Stimulated activated CD8-positive, alpha-beta memory T cell treated with anti-CD3 and anti-CD28 coated beads, Interleukin-7, amount 100 ng/mL, for 48 hours (primary cell): ENCODE data around the gene FOXS1.
A peak's percentile ranks its signal among the peaks of the same experiment; 100 is the strongest.
"Not testable (repeated sequence)": the region's sequence is repeated elsewhere in the genome, so short reads cannot be mapped to it uniquely, and the experiment has no call there.

Experiments used
- DNase-seq, 2 donors: peaks; one replicate each; pipeline ENCODE4 v3.0.0-alpha.2; 2020; ENCODE audit warnings: low read depth in 1 of 2; ENCODE audit errors: extremely low read depth in 1 of 2

Gene FOXS1

DNA sequence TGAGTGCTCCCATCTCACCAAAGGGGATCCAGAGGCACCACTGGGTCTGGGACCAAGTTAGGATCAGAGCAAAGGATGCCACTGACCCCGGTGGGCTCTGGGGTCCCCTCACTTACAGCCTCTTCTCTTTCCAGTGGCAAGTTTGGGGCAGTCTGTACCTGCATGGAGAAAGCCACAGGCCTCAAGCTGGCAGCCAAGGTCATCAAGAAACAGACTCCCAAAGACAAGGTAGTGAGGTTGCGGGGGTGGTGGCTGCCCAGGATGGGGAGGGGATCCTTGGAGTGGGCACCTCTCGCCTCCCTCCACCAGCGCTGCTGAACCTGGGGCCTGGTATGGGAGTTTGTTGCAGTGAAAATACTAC lies 21.3 kb downstream of the FOXS1 start:
- no peak for DNase-seq

DNA sequence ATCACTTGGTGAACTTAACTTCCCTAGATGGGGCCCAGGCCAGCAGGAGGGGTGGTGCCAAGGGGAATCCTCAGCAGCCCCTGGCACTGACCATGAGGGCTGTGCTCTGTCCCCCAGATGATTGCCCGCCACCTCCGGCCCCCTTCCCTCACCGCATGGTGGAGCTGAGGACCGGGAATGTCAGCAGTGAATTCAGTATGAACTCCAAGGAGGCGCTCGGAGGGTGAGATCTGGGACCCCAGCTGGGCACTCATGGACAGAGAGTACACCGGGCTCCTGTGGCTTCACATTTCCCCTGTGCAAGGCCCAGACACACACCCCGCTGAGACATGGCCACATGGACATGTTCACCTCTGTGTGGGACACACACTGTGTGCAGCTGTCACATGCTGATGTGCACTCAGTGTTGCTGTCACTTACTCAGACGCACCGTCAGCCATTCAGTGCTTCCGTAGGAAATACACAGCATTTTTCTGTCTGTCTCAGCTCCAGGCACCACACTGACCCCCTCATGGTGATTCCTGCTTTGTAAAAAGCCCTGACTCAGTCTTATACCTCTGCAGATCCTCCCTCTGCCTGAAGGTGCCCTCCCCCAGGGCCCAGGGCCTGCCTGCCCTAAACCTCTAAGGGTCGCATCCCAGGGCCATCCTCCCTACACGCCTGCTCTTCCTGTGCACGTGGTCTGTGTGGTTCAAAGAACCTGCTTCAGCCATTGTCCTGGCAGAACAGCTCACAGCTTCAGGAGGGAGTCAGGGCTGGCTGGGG lies 21.9 kb downstream of the FOXS1 start:
- no peak for DNase-seq

DNA sequence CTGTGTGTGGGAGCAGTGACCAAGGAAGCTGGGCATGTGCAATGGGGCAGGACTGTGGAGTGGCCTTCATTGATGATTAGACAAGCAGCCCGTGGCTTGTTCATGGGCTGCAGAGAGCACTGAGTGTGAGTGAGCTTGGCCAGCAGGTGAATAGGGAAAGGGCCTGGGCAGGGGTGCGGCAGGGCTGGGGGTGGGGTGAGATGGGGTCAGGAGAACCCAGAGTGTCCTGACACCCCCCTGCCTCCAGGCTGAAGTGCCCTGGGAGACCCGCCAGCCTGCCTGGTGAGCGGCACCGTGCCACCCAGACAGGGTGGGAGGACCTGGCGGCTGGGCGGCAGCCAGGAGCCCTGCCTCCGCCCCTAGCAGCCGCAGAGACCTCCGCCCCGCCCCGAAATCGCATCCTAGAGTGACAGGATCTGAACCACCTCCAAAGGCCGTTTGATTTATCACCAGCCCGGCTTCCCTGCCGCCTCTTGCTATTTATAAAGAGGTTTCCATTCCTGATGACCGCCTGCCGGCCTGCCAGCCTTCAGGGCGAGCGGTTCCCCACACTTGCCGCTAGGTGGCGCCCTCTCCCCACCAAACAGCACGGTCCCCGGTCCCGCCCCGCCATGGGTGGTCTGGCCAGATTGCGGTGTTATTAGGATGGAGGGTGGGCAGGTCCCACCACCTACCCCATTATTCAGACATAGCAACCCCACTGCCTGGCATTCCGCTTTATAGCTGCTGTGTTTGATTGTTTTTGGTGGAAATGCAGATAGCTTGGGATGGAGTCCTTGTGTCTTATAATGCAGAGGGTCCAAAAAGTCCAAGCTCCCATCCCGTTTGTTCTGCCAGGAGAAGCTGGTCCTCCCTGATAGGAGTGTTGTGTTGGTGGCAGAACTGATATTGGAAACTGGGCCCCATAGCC lies 22.7 kb downstream of the FOXS1 start:
- peak in 1 of 2 donors; percentile 40 for DNase-seq

DNA sequence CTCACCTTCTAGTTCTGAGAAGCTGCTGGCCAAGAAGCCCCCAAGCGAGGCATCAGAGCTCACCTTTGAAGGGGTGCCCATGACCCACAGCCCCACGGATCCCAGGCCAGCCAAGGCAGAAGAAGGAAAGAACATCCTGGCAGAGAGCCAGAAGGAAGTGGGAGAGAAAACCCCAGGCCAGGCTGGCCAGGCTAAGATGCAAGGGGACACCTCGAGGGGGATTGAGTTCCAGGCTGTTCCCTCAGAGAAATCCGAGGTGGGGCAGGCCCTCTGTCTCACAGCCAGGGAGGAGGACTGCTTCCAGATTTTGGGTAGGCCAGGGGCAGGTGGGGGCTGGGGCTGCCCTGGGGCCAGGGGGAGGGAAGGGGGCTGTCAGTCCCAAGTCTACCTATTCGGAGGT lies 24.0 kb downstream of the FOXS1 start:
- no peak for DNase-seq

DNA sequence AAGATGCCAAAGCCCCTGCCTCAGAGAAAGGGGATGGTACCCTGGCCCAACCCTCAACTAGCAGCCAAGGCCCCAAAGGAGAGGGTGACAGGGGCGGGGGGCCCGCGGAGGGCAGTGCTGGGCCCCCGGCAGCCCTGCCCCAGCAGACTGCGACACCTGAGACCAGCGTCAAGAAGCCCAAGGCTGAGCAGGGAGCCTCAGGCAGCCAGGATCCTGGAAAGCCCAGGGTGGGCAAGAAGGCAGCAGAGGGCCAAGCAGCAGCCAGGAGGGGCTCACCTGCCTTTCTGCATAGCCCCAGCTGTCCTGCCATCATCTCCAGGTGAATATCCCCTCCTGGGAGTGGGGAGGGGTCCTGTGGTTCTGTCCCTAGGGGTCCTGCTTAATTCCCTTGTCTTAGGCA lies 25.2 kb downstream of the FOXS1 start:
- DNase-seq, result no peak

DNA sequence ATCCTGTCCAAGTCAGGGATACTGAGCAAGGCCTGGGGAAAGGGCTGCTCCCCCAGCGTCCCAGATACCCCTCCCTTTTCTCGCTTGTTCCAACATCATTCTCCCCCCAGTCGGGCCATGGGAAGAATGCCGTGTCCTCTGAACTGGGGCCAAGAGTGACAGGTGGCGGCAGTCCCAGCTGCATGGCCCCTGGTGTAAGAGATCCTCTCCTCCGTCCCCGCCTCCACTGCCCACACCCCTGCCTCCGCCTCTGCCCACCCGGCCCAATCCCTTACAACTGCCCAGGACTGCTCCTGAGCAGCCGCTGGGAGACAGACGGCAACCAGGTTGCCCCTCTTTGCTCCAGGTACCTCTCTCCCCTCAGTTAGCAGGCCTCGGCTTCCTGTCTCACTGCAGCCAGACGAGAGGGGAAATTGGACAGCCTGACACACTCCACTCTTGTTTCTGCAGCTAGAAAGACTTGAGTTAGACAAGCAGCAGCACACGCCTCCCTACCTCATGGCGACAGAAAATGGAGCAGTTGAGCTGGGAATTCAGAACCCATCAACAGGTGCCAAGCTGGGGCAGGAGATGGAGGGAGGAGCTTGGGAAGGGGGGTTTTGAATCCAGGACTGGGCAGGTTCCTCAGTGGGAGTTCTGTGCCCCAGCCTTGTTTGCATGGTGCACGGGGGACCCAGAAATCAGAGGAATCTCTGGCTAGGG lies 26.2 kb downstream of the FOXS1 start, which contains the start of gene MYLK2:
MYLK2 (plus strand) TSS at position 274 of the 702 bp plus-strand sequence; CDS start at position 499, 225 bp downstream.
- no peak for DNase-seq

DNA sequence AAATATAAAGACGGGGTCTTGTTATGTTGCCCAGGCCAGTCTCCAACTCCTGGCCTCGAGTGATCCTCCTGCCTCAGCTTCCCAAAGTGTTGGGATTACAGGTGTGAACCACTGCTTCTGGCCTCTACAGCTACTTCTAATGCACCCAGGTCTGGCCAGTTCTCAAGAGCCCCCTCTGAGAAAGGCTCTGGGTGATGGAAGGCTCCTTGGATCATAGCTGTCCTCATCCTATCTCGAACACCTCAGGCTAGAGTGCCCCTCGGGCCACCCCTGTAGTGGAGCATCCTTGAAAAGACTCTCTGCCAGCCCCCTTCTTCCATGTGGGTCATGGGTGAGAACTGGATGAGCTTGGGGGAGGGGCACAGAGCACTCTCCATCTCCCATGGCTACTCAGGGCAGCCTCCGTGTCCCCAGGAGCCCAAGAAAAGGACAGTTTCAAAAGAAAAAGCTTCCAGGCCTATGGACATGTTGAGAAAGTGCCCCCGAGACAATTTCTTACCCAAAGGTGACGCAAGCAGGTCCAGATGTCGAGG lies 27.0 kb downstream of the FOXS1 start:
- no peak for DNase-seq

DNA sequence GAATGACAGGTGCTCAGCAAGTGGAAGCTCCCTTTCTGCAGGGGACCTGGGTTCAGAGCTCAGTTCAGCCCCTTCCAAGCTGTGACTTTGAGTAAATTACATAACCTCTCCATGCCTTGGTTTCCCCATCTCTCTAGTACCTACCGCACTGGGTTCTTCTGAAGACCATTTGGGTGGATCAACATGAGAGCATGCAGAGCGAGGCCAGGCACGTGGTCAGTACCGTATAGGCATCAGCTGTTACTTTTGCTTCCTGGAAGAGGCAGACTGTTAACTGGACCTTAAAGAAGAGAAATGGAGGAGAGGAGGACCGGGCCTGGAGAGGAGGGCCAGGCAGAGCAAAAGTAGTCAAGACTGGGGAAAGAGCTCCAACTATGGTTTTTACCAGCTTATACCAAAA lies 27.9 kb downstream of the FOXS1 start:
- DNase-seq, result no peak

DNA sequence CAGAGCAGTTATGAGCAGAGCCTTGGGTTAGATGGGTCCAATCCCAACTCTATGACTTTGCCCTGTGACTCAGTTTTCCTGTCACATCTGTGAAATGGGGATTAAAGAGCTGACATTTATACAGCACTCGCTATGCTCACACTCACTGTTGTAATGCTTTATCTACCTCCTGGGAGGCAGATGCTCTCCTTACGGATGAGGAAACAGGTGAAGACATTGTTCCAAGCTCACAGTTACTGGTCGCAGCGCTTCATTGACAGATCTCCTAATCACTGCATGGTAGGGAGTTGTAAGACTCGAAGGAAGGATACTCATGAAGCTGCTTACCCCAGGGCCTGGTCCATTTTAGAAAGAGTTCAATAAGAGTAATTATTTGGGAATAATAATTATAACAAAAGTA lies 29.2 kb downstream of the FOXS1 start:
- DNase-seq, result no peak

DNA sequence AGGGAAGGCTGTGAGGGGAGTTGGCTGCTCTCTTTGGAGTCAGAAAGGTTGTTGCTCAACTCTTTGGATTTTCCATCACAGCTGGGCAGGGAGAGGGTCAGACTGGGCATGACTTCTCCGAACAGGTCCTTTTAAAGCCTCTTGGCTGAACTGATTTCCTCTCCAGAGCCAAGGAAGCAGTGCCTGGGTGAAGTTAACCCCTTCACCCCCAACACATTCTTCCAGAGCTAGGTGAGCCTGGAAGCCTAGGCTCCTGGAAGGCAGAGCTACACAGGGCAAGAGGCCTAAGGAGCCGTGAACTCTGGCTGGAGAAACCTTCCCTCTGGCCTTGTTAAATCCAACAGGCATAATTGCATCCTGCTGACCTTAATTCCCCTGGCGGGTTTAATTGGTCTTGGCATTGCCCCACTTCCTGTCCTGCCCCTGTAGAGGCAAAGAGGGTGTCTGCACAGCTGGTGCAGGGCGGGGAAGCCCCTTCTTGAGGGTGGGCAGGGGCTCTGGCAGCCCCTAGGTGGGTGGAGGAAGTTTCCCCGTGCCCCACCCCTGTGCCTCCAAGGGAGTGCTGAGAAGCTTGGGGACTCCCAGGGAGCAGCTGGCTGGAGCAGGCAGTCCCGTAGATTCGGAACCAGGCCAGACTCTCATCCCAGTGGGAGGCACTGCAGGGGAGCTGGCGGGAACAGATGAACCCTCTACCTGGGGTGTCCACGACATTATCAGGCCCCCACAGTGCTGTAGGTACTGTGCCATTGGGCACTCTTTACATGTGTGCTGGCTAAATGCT lies 29.8 kb downstream of the FOXS1 start:
- DNase-seq, result no peak

DNA sequence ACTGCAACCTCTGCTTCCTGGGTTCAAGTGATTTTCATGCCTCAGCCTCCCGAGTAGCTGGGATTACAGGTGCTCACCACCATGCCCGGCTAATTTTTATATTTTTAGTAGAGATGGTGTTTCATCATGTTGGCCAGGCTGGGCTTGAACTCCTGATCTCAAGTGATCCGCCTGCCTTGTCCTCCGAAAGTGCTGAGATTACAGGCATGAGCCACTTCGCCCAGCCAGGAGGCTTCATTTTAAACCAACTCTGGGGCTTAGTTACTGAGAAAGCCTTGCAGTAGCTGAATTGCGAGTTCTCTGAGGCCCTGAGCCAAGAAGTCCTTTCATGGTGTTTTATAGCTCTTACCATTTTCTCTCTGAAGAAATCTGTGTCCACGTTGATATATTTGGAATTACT lies 31.3 kb downstream of the FOXS1 start:
- DNase-seq, result not testable (repeated sequence)

DNA sequence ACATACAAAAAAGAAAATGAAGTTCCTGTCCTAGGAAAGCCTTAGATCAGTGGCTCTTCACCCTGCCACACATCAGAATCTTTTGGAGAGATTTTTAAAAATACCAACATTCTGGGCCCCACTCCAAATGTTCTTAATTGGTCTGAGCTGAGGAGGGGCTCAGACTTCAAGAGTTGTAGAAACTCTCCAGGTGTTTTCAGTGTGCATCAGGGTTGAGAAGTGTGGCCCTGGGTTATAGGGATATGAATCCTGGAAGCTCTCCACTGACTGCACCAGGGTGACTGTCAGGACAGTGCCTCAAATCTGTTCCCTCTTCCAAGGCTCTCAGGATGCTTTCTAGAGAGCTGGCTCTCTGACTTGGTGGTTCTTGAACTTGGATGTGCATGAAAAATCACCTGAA lies 31.8 kb downstream of the FOXS1 start:
- DNase-seq, result no peak

DNA sequence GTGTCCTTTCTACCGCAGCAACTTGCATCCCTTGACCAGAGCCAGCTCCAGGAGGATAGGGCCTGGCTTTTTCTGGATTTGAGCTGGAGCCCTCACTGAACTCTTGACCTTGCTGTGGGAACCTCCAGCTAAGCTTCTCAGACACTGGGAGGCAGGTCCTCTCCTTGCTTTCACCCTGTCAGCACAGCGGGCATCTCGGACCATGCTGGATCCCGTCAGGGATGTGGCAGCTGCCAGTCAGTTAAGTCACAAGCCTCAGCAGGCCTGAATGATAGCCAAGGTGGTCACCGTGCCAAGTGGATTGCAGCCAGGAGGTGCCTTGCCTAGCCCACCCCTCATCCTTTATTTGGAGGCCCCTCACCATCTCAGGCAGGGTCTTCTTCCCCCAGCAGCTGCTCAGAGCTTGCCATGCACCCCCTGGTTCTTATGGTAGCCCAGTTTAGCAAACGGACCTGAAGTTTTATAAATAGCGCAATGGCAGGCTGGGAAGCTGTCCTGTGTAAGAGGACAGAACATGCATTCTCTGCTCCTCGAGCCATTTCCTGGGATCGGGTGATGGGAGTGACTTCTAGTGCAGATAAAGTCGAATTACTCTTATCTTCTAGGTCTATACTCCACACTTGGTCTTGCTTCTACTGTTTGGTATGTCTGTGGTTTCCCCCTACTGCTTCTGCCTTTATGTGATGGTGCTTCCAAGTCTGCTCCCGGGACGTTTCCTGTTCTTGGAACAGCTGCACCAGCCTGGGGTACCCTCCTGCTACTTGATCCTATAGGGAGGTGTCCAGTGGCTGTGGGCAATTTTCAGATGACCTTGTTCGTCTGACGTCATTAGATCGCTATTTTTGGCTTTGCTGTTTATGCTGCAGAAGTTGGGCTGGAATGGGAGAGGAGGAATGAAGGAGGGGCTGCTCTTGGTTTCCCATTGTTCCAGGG lies 33.3 kb downstream of the FOXS1 start:
- no peak for DNase-seq

DNA sequence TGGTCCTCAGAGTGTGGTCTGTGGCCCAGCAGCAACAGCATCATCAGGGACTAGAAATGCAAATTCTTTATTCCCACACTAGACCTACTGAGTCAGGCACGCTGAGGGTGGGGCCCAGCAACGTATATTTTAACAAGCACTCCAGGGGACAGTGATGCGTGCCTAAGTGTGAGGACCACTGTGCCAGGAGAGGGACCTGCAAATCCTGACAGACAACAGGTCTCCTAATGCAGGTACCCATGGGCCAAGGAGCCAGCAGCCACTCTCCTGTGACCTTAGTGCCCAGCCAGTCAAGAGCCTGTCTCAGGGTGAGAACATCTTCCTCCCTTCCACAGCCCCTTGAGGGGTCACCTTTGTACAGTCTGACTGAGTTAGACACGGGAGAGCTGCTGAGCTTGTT lies 34.2 kb downstream of the FOXS1 start:
- DNase-seq, result no peak

DNA sequence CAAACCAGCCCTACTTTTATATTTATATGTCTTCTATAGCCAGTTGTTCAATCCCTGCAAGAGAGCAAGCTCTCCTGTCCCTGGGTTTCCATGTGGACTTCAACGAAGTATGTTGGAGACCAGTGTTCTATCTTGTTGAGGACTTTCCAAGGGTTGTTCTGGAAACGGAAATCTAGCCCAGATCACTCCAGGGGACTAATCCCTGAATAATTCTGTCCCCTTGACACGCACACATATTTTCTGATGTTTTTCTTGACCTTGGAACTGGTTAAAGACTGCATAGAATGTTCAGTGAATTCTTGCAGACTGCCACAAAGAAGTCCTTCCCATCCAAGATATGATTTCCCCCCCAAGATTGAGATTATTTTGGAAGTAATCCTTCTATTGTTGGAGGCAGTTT lies 35.7 kb downstream of the FOXS1 start:
- no peak for DNase-seq

DNA sequence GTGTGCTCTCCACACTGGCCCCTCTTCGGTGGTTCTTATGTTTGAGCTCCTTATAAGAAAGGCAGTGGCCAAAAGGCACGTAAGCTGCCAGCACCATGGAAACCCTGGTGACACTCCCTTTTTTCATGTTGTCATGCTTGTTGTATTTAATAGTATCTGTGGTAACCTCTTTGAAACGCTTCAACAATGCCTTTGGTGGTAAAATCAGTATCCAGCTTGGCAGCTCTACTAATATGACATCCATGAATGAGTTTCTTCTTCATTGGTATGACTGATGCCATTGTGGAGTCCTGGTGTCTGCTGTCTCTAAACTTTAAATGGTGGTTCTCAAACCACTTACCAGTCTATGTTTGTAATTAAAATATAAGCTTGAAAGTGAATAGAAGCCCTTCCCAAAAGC lies 36.9 kb downstream of the FOXS1 start:
- DNase-seq, result no peak

DNA sequence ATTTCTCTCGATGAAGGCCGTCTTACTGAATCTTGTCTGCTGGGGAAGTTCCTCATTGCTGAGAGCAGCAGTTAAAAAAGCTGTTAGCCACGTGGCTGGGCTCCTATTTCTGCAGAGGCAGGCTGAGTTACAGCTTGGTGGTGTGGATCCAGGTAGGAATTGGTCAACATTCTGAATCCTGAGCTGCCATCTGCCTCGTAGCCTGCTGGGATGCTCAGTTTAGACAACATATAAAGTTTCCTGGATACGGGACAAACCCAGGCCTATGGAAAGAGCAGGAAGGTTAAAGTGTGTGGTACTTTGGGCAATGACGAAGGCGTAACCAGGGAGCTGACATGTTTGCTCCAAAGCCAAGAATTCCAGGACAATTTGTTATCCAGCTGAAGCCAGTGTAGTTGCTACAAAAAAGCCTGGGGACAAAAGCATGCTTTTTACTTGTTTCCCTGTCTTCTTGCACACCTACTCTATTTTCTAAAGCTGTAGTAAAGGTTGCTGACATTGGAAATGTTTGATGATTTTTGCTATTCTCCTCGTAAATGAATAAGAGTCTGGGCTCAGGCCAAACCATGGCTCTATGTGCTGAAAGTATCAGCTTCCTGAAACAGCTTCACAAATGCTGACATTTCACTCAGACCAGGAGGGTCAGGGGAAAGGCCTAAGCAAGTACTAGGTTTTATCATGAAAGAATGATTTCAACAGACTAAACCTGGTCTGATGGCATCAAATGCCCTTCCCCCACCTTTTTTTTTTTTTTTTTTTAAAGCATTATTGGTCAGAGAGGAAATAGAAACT lies 38.6 kb downstream of the FOXS1 start:
- no peak for DNase-seq

DNA sequence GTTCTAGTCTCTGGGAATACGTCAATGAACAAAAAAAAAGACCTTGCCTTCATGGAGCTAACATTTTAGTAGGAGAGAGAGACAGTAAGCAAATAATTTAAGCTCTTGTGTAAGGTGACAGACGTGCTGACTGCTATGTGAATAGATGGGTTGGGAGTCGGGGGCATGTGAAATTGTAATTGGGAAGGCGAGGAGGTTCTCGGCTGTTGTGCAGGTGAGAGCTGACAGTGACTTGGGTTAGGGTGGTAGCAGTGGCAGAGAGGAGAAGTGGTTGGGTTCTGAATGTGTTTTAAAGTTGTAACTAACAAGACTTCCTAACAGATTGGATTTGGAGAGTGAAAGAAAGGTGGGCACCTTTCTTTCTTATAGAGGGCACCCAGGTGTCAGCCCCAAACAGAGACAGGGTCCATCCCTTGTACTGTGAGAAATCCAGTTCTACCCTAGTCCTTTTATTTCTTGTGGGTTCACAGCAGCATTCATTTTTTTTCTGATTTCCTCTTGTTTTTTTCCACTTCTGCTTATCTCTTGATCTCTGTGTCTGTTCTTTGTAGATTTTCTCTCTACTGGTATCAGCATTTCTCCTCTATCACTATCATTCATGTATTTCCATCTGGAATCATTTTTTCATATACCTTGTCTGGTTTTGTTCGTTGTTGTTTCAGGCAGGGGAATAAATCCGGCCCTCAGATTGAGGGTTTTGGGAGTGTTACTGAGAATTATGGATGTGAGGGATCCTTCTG lies 41.7 kb downstream of the FOXS1 start:
- no peak for DNase-seq
